Measurements from ENCODE around the gene UNC5A. TPM values are rescaled to one million over a fixed set of nuclear protein-coding genes. Genes with fewer than 3 reads are reported as not detected.

UNC5A gene
- polyA plus RNA-seq, 1 of the 3 experiments (the other 2 are of a cell fraction) = 0.46 TPM

DNA sequence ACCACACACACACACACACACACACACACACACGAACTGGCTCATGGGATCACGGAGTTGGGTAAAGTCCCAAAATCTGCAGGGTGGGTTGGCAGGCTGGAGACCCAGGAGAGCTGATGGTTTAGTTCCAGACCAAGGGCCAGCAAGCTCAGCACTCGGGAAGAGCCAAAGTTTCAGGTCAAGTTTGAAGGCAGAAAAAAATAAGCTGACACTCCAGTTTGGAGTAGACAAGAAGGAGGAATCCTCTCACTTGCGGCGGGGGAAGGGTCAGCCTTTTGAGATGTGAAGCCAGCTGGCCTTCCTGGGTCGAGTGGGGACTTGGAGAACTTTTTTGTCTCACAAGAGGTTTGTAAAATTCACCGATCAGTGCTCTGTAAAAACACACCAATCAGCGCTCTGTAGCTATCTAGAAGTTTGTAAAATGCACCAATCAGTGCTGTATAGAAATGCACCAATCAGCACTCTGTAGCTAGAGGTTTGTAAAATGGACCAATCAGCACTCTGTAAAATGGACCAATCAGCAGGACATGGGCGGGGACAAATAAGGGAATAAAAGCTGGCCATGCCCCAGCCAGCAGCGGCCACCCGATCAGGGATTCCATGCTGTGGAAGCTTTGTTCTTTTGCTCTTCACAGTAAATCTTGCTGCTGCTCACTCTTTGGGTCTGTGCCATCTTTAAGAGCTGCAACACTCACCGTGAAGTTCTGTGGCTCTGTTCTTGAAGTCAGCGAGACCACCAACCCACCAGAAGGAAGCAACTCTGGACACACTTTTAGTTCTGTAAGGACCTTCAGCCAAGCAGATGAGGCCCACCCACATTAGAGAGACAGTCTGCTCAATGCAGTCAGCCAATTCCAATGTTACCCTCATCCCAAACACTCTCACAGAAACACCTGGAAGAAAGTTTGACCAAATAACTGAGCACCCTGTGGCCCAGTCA, 37.8 kb upstream of the UNC5A start:
- POLR2A ChIA-PET = no interaction called here
- Histone ChIP-seq H3K9me3 (no peaks in the 10 kb centered on the region), H3K9ac (no peak overlapping the region), H2AFZ (ENCODE audit: low read depth) (no peak overlapping the region), H3K36me3 (replicated peaks in 1 of 2; ENCODE audit: control insufficient read depth in 1 of 2, insufficient read depth in 2 of 2, low read length in 1 of 2) (no peaks in the 10 kb centered on the region), H3F3A (replicated peaks; ENCODE audit: insufficient read depth) (no peaks in the 10 kb centered on the region), H3K4me3 (ENCODE audit: low read depth in 2 of 2, low read length in 1 of 2) (no peak overlapping the region), H3K4me1 (ENCODE audit: control insufficient read depth in 1 of 2, insufficient read depth in 2 of 2, low read depth in 1 of 2, low read length in 1 of 2) (peaks cover 0 to 3% of the 10 kb centered on the region in 2 experiments; a peak in 1 of 4 replicates), H3K4me2 (no peak overlapping the region), H3K79me2 (ENCODE audit: insufficient read depth) (no peaks in the 10 kb centered on the region), H3K27ac (ENCODE audit: low read depth in 2 of 2, low read length in 1 of 2) (no peak overlapping the region), H4K20me1 (ENCODE audit: insufficient read depth) (no peaks in the 10 kb centered on the region), H3K9me2 (no peaks in the 10 kb centered on the region), H3K27me3 (ENCODE audit: insufficient read depth) (no peaks in the 10 kb centered on the region)
- CTCF ChIA-PET = interaction anchor here (0.7 to 1.1 kb wide), 2 partner anchors 35 to 41 kb away, joined by 3 to 4 read pairs; no protein-coding TSS in a partner anchor
- WGBS (ENCODE audit: low lambda C conversion rate) = 42% methylated on average over 13 of the region's 13 CpGs
- no peak for TF ChIP-seq FOXJ3 (CRISPR knock-in tag; IDR thresholded peaks at IDR 0.05)
- TF ChIP-seq ELF1 (IDR thresholded peaks at IDR 0.05) = no peak
- TF ChIP-seq, protein P1, sequence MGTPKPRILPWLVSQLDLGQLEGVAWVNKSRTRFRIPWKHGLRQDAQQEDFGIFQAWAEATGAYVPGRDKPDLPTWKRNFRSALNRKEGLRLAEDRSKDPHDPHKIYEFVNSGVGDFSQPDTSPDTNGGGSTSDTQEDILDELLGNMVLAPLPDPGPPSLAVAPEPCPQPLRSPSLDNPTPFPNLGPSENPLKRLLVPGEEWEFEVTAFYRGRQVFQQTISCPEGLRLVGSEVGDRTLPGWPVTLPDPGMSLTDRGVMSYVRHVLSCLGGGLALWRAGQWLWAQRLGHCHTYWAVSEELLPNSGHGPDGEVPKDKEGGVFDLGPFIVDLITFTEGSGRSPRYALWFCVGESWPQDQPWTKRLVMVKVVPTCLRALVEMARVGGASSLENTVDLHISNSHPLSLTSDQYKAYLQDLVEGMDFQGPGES (IDR thresholded peaks at IDR 0.05; ENCODE audit: low read depth, low read length) = no peak
- TF ChIP-seq, protein P2, sequence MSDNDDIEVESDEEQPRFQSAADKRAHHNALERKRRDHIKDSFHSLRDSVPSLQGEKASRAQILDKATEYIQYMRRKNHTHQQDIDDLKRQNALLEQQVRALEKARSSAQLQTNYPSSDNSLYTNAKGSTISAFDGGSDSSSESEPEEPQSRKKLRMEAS (IDR thresholded peaks at IDR 0.05; ENCODE audit: low read depth) = no peak
- no peak for TF ChIP-seq NRF1 (IDR thresholded peaks at IDR 0.05; ENCODE audit: low read depth, low read length)
- no peak for TF ChIP-seq TAF1 (IDR thresholded peaks at IDR 0.05; ENCODE audit: borderline replicate concordance, low read depth, low read length)
- no peak for TF ChIP-seq RXRA (IDR thresholded peaks at IDR 0.05; ENCODE audit: borderline replicate concordance, low read depth)
- TF ChIP-seq RFX5 (IDR thresholded peaks at IDR 0.05; ENCODE audit: low read length) = no peak
- TF ChIP-seq EP300 (IDR thresholded peaks at IDR 0.05; ENCODE audit: borderline replicate concordance in 1 of 2, low read depth in 1 of 2, low read length in 1 of 2) = no peak
- TF ChIP-seq JUND (IDR thresholded peaks at IDR 0.05) = no peak
- no peak for TF ChIP-seq MXI1 (IDR thresholded peaks at IDR 0.05; ENCODE audit: low read depth, low read length)
- TF ChIP-seq, protein P3, sequence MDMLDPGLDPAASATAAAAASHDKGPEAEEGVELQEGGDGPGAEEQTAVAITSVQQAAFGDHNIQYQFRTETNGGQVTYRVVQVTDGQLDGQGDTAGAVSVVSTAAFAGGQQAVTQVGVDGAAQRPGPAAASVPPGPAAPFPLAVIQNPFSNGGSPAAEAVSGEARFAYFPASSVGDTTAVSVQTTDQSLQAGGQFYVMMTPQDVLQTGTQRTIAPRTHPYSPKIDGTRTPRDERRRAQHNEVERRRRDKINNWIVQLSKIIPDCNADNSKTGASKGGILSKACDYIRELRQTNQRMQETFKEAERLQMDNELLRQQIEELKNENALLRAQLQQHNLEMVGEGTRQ (IDR thresholded peaks at IDR 0.05; ENCODE audit: borderline replicate concordance, low read depth, low read length) = no peak
- no peak for TF ChIP-seq SIN3A (IDR thresholded peaks at IDR 0.05; ENCODE audit: borderline replicate concordance, low read depth, low read length)
- no peak for TF ChIP-seq POLR2AphosphoS5 (IDR thresholded peaks at IDR 0.05; ENCODE audit: low read depth, low read length)
- no peak for TF ChIP-seq YY1 (IDR thresholded peaks at IDR 0.05; ENCODE audit: low read depth)
- no peak for TF ChIP-seq TCF12 (IDR thresholded peaks at IDR 0.05)
- TF ChIP-seq NFIC (IDR thresholded peaks at IDR 0.05; ENCODE audit: borderline replicate concordance) = no peak
- DNase-seq = no peak
